OCI-LY1 (cell line): ENCODE measurements around the gene CENPO.
A peak's percentile ranks its signal among the peaks of the same experiment; 100 is the strongest.

ENCODE experiments used
- H2AFZ ChIP-seq: fragments of 200-600 bp; sonication (generic), shearing (Covaris generic); 2 replicates; pipeline ENCODE4 v1.6.0; 2014; ENCODE audit warnings: antibody characterized with exemption, mild to moderate bottlenecking, low read length
- H3F3A ChIP-seq: fragments of 200-600 bp; sonication (generic), shearing (Covaris generic); 2 replicates; pipeline ENCODE4 v1.6.0; 2014; ENCODE audit warnings: mild to moderate bottlenecking, antibody characterized with exemption, low read length, moderate library complexity; ENCODE audit not compliant: insufficient read depth
- H3K27ac ChIP-seq: fragments of 200-600 bp; sonication (generic); 2 replicates; pipeline ENCODE4 v1.5.1; 2014; ENCODE audit warnings: low read length, mixed run types, mild to moderate bottlenecking, low read depth; ENCODE audit not compliant: poor library complexity, severe bottlenecking
- H3K27me3 ChIP-seq: fragments of 200-600 bp; sonication (generic); 2 replicates; pipeline ENCODE4 v1.6.0; 2014; ENCODE audit warnings: antibody characterized with exemption, mild to moderate bottlenecking, low read length, moderate library complexity; ENCODE audit not compliant: insufficient read depth
- H3K36me3 ChIP-seq: fragments of 200-600 bp; sonication (generic); 2 replicates; pipeline ENCODE4 v1.6.1; 2014; ENCODE audit warnings: mild to moderate bottlenecking, antibody characterized with exemption, low read length, moderate library complexity, mixed read lengths; ENCODE audit not compliant: insufficient read depth
- H3K4me1 ChIP-seq: fragments of 200-600 bp; sonication (generic); 2 replicates; pipeline ENCODE4 v1.5.1; 2014; ENCODE audit warnings: mild to moderate bottlenecking, low read length, moderate library complexity; ENCODE audit not compliant: insufficient read depth, severe bottlenecking
- H3K4me2 ChIP-seq: fragments of 200-600 bp; sonication (generic), shearing (Covaris generic); 2 replicates; pipeline ENCODE4 v1.6.1; 2014; ENCODE audit warnings: low read length
- H3K4me3 ChIP-seq: fragments of 200-600 bp; sonication (generic); 2 replicates; pipeline ENCODE4 v1.5.1; 2014; ENCODE audit warnings: low read length, low read depth, mild to moderate bottlenecking, mixed read lengths; ENCODE audit not compliant: poor library complexity, severe bottlenecking
- H3K79me2 ChIP-seq: fragments of 200-600 bp; shearing (Covaris generic); 2 replicates; pipeline ENCODE4 v1.6.1; 2016; ENCODE audit warnings: mixed run types, low read length, mixed read lengths; ENCODE audit not compliant: insufficient read depth
- H3K9ac ChIP-seq: fragments of 200-600 bp; sonication (generic), shearing (Covaris generic); 2 replicates; pipeline ENCODE4 v1.6.1; 2014; ENCODE audit warnings: mild to moderate bottlenecking, low read length, mixed read lengths
- H3K9me2 ChIP-seq: fragments of 200-600 bp; sonication (generic), shearing (Covaris generic); 2 replicates; pipeline ENCODE4 v1.6.1; 2014; ENCODE audit warnings: low read depth, mild to moderate bottlenecking, low read length, mixed read lengths
- H3K9me3 ChIP-seq: fragments of 200-600 bp; shearing (Covaris generic); 2 replicates; pipeline ENCODE4 v1.6.1; 2014; ENCODE audit warnings: low read length, mixed read lengths
- H4K20me1 ChIP-seq: fragments of 200-600 bp; sonication (generic), shearing (Covaris generic); 2 replicates; pipeline ENCODE4 v1.6.0; 2016; ENCODE audit warnings: mild to moderate bottlenecking, low read length; ENCODE audit not compliant: insufficient read depth
- CTCF ChIP-seq: fragments of 200-600 bp; sonication (generic), shearing (Covaris generic); IDR thresholded peaks from 2 replicates; pipeline ENCODE4 v1.5.1; 2017; ENCODE audit warnings: mild to moderate bottlenecking, antibody characterized with exemption, low read length, moderate library complexity, mixed read lengths
- EZH2 ChIP-seq: fragments of 200-600 bp; sonication (generic), shearing (Covaris generic); IDR thresholded peaks from 2 replicates; pipeline ENCODE4 v1.8.0; 2017; ENCODE audit warnings: borderline replicate concordance, mixed run types, mild to moderate bottlenecking, antibody characterized with exemption, low read length, moderate library complexity, mixed read lengths

The CENPO gene

GRCh38 chr2:24822049-24822706, 29.0 kb downstream of the CENPO start:
- Histone ChIP-seq H3K9me3 (no peaks in the 10 kb centered on the region), H3K9me2 (no peaks in the 10 kb centered on the region), H3K27ac (no peak overlapping the region), H2AFZ (no peak overlapping the region), H3K4me1 (peaks cover 18% of the 10 kb centered on the region), H3K79me2 (no peaks in the 10 kb centered on the region), H3K4me3 (no peak overlapping the region), H3K27me3 (no peaks in the 10 kb centered on the region), H3K4me2 (no peak overlapping the region), H3K36me3 (peaks cover 90% of the 10 kb centered on the region), H4K20me1 (no peaks in the 10 kb centered on the region), H3K9ac (no peak overlapping the region), H3F3A (no peaks in the 10 kb centered on the region; the same call in none of the 2 replicates)
- TF ChIP-seq CTCF (no peak), EZH2 (no peak)

- no peaks in the 10 kb centered on the region for H3K27me3 ChIP-seq
- H3K4me1 ChIP-seq: peaks cover 30% of the 10 kb centered on the region
- H3K4me3 ChIP-seq: no peak overlapping the region
- H3K36me3 ChIP-seq: peaks cover 70% of the 10 kb centered on the region
- H2AFZ ChIP-seq: no peak overlapping the region
- H3F3A ChIP-seq: no peaks in the 10 kb centered on the region; the same call in none of the 2 replicates
- no peak overlapping the region for H3K27ac ChIP-seq
- H4K20me1 ChIP-seq: no peaks in the 10 kb centered on the region
- no peak overlapping the region for H3K9ac ChIP-seq
- no peaks in the 10 kb centered on the region for H3K9me2 ChIP-seq
- TF ChIP-seq EZH2: no peak
- no peak for TF ChIP-seq CTCF
- H3K4me2 ChIP-seq: no peak overlapping the region
- no peaks in the 10 kb centered on the region for H3K79me2 ChIP-seq
- no peaks in the 10 kb centered on the region for H3K9me3 ChIP-seq
These were observed 30.9 kb downstream of the CENPO start for GRCh38 chr2:24824071-24824588.

- TF ChIP-seq EZH2: no peak
- peak; percentile 69 for TF ChIP-seq CTCF
- no peaks in the 10 kb centered on the region; the same call in none of the 2 replicates for H3F3A ChIP-seq
- H3K9ac ChIP-seq: no peak overlapping the region
- no peaks in the 10 kb centered on the region for H3K9me3 ChIP-seq
- H3K27me3 ChIP-seq: no peaks in the 10 kb centered on the region
- no peaks in the 10 kb centered on the region for H4K20me1 ChIP-seq
- H3K27ac ChIP-seq: peak overlapping the region; percentile 72
- peaks cover 30% of the 10 kb centered on the region for H3K4me1 ChIP-seq
- H3K4me2 ChIP-seq: no peak overlapping the region
- no peak overlapping the region for H2AFZ ChIP-seq
- H3K4me3 ChIP-seq: no peak overlapping the region
- H3K9me2 ChIP-seq: no peaks in the 10 kb centered on the region
- no peaks in the 10 kb centered on the region for H3K79me2 ChIP-seq
- peaks cover 60% of the 10 kb centered on the region for H3K36me3 ChIP-seq
These were observed 32.0 kb downstream of the CENPO start for GRCh38 chr2:24824966-24825882.
